ENCODE measurements around the gene OXSR1.
"Not testable (repeated sequence)": the region's sequence is repeated elsewhere in the genome, so short reads cannot be mapped to it uniquely, and the experiment has no call there.

The OXSR1 gene

GRCh38 chr3:38169027-38169317 is 3.6 kb downstream of the OXSR1 start:
- no peak for DNase-seq

DNA sequence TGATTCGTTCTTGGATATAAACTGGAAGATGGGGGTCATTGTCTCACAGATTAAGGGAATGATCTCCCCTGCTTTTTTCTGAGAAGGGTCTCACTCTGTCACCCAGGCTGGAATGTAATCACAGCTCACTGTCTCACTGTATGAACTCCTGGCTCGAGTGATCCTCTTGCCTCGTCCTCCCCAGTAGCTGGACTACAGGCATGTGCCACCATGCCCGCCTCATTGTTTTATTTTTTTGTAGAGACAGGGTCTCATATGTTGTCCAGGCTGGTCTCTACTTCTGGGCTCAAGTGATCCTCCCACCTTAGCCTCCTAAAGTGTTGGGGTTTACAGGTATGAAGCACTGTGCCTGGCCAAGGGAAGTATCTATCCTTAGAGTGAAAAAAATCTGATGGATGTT is 5.4 kb downstream of the OXSR1 start:
- DNase-seq: no peak

GRCh38 chr3:38171622-38172021 is 6.3 kb downstream of the OXSR1 start:
- no peak for DNase-seq

- no peak for DNase-seq
Observed at GRCh38 chr3:38173834-38174418, 8.6 kb downstream of the OXSR1 start.

GRCh38 chr3:38177181-38177580 is 11.8 kb downstream of the OXSR1 start:
- no peak for DNase-seq

GRCh38 chr3:38186781-38187180 is 21.4 kb downstream of the OXSR1 start:
- no peak for DNase-seq

DNA sequence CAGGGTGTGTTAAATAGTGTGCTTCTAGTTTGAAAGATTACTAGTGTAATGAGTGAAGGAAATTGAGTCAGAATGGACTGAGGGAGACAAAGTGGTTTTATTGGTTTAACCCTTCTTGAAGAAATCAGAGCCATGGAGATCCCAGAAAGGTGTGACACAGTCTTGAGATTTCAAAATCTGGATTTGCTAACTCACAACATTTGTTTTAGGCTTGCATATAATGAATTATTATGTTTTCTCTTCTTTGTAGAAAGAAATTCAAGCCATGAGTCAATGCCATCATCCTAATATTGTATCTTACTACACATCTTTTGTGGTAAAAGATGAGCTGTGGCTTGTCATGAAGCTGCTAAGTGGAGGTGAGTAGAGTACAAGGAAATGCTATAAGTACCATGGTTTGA is 25.1 kb downstream of the OXSR1 start:
- no peak for DNase-seq

DNA sequence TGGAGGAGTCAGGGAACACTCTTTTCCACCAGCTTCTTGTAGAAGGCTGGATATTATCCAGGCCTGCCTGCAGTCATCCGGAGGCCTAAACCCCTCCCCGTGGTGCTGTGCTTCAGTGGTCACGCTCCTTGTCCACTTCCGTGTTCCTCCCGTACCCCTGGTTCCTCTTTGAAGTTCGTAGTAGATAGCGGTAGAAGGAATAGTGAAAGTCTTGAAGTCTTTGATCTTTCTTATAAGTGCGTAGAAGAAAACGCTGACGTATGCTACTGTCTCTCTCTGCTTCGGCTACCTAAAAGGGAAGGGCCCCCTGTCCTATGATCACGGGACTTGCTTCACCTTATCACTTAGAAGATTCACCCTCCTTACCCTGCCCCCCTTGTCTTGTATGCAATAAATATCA is 37.6 kb downstream of the OXSR1 start:
- DNase-seq: not testable (repeated sequence)

DNA sequence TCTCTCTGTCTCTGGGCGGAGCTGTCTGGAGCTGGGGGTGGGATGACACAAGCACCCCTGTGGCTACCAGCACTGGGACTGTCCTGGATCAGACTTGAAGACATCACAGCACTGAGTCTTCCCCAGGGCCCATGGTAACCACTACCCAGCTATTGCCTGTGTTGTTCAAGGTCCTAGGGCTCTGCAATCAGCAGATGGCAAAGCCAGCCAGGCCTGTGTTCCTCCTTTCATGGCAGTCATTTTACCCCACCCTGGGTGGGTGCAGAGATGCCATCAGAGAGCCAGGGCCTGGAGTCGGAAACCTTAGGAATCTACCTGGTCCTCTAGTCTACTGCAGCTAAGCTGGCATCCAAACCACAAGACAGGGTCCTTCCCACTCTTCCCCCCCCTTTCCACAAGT is 38.4 kb downstream of the OXSR1 start:
- no peak for DNase-seq

DNA sequence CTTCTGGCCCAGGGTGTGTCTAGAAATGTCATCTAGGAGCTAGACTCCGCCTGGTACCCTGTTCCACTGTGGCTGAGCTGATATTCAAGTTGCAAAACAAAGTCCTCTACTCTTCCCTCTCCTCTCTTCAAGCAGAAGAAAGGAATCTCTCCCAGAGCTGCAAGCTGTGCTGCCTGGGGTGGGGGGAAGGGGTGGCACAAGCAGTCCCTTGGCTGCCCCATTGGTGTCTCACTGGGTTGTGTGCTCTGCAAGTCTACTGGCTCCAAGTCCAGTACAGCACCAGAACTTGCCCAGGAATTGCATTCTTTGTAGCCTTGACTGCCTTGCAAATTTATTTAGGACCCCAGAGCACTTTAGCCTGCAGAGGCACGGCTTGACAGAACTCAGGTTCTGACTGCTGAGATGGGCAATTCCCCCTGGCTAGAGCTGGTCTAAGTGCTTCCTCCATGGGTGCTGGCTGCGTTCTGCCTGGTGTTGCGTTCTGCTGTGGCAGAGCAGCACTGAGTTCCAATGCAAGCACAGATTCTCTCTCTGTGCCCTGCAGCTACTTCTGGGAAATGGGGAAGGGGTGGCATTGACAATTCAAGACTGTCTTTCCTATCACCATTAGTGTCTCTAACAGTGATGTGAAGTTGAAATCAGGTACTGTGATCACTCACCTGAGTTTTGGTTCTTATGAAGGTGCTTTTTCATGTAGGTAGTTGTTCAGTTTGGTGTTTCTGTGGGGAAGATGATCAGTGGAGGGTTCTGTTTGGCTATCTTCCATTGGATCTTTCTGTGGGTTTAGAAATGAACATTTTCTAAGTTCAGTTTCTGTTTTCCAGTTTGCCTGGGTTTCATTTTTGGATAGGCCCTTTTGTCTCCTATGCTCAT is 39.5 kb downstream of the OXSR1 start:
- DNase-seq: no peak

DNA sequence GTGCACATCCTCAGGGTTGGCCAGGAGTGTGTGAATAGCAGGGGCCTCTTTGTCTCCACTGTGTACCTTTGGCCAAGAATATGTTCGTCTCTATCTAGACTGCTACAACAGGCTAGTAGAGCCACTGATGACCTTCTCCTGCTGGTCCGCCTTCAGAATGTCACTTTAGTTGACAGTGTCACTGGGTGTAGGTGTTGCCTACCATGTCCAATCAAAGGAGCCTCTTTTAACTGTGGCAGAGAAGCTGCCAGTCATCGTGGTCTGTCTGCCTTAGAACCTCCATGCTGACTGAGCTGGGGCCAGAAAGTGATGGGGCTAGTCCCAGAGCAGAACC is 40.1 kb downstream of the OXSR1 start:
- peak; percentile 51 for DNase-seq

DNA sequence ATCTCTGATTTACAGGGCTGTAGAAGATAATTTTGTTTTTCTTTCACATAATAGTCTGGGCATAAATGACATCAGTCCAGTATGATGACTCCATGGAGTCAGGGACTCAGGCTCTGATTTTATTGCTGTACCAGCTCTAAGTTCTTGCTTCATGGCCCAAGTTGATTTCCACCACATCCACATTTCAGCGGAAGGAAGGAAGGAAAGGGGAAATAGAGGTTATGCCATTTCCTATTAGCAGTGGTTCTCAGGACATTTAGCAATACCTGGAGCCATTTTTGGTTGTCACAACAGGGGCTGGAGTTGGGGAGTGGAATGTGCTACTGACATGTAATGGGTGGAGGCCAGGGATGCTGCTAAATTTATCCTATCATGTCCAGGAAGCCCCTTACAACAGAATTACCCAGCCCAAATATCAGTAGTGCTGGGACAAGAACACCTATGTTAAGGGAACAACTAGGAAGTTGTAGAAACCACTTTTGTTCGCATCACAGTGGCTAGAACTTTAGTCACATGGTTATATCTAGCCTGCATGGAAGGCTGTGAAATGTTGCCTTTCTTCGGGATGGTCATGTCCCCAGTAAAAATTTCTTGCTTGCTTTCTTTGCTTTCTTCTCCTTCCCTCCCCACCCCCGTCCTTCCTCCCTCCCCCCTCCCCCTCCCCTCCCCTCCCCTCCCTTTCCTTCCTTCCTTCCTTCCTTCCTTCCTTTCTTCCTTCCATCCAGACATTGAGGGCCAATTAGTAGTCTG is 42.1 kb downstream of the OXSR1 start:
- no peak for DNase-seq

DNA sequence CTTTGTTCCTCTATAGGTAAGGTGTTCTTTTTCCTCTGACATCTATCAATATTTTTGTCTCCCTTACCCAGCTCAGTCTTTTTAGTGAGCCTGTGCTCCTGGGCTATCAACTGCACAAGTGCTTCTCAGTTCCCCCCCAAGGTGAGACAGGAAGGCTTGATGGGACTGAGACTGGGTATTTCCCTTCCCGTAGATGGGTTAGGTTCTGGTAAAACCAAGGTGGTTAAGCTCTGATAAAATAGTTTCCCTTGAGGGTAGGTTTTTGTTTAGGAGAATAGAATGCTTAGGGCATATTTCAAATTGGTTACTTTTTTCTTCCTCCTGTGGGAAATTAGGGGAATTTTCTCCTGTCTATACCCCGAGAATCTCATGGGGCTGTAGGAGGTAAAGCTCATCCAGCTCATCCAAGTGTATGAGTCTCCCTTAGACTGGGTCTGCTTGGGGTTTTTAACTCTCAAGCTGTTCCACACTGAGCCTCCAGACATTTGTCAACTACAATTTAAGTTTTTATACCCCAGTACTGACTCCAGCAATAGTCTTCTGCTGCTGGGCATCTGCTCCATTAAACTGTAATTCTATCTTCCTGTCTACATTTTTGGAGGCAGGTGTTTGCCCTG is 44.9 kb downstream of the OXSR1 start:
- no peak for DNase-seq

GRCh38 chr3:38212141-38212540 is 46.8 kb downstream of the OXSR1 start:
- no peak for DNase-seq

- DNase-seq: no peak
Observed at GRCh38 chr3:38214560-38214959, 49.2 kb downstream of the OXSR1 start.

- DNase-seq: no peak
Observed at GRCh38 chr3:38219609-38220197, 54.4 kb downstream of the OXSR1 start.

DNA sequence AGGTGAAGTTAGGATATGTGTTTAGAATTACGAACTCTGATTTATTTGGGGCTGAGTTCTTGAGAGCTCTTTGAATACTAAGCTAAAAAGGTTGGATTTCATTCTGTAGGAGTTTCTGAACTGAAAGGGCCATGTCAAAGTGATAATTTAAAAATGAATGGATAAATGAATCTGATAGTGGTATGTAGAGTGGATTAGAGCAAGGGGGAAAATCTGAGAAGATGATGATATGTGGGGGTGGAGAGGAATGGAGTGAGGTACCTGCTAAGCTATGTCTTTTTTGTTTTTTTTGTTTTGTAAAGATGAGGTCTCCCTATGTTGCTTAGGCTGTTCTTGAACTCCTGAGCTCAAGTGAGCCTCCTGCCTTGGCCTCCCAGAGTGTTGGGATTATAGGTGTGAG is 55.7 kb downstream of the OXSR1 start:
- no peak for DNase-seq

- no peak for DNase-seq
Observed at GRCh38 chr3:38222032-38222634, 56.8 kb downstream of the OXSR1 start.

DNA sequence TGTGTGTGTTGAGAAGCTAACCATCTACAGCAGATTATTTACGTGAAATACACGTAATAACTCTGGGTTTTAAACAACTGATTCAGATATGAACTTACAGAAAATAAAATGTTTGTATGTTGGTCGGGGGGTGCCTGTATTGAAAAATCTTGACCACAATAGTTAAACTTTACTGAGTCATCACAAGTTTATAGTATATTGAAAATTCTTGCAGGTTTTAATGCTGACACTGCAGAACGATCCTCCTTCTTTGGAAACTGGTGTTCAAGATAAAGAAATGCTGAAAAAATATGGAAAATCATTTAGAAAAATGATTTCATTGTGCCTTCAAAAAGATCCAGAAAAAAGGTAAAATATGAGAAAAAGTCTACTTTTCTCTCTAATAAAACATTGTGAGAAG is 59.0 kb downstream of the OXSR1 start:
- DNase-seq: no peak

- no peak for DNase-seq
Observed at GRCh38 chr3:38226273-38226672, 60.9 kb downstream of the OXSR1 start.

DNA sequence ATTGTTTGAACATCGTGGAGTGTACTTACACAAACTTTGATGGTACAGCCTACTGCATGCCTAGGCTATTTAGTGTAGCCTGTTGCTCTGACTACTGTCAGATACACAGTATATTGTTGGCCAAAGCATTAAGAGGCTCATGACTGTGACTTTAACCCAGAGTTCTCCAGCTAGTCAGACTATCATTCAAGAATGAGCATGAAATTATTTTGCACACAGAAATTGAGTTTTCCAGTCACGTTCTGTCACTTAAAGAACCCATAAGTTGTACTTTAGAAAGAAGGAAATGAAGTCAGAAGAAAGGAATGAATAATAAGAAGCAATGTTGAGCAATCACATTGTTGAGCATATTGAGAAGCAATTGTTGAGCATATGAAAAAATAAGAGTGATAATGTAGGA is 62.7 kb downstream of the OXSR1 start:
- no peak for DNase-seq

GRCh38 chr3:38229036-38229435 is 63.7 kb downstream of the OXSR1 start:
- no peak for DNase-seq

- DNase-seq: no peak
Observed at GRCh38 chr3:38232701-38233100, 67.4 kb downstream of the OXSR1 start.
